Body of pancreas (tissue), 4 donors: Measurements from ENCODE around the gene FREM1. TPM values are rescaled to one million over a fixed set of nuclear protein-coding genes. Genes with fewer than 3 reads are reported as not detected.

Experiments
- ATAC-seq: fragments of 150-250 bp; one replicate; pipeline ENCODE4 v1.9.1; 2016
- DNase-seq, 4 donors: peaks; one replicate each; pipeline ENCODE4 v3.0.0-alpha.2; 2019
- H3K27ac ChIP-seq, 4 donors: fragments of 200-600 bp; sonication (generic); 1 replicate in 3 of 4; 2 replicates in 1 of 4; pipeline versions ENCODE4 v1.5.1 to v1.6.1; 2016 to 2019; ENCODE audit warnings: mild to moderate bottlenecking in 1 of 4, mixed read lengths in 1 of 4, moderate library complexity in 1 of 4
- H3K27me3 ChIP-seq, 2 donors: fragments of 200-600 bp; sonication (generic); one replicate each; pipeline ENCODE4 v1.6.0; 2016; ENCODE audit warnings: mild to moderate bottlenecking in 1 of 2
- H3K36me3 ChIP-seq, 2 donors: fragments of 200-600 bp; sonication (generic); replicated peaks in 1 of 2; 2 replicates each; pipeline ENCODE4 v1.5.1; 2016; ENCODE audit warnings: low read depth in 2 of 2; ENCODE audit not compliant: insufficient read depth in 1 of 2
- H3K4me1 ChIP-seq: fragments of 200-600 bp; sonication (generic); one replicate; pipeline ENCODE4 v1.6.0; 2016
- H3K4me3 ChIP-seq, 2 donors: fragments of 200-600 bp; sonication (generic); 1 replicate in 1 of 2; 2 replicates in 1 of 2; pipeline ENCODE4 v1.5.1; 2016 to 2019
- H3K9me3 ChIP-seq, 3 donors: fragments of 200-600 bp; sonication (generic); 1 replicate in 2 of 3; 2 replicates in 1 of 3; pipeline ENCODE4 v1.5.1; 2016
- CTCF ChIP-seq, 7 experiments: fragments of 450-650 bp in 4 of 7; fragments of 200-600 bp in 3 of 7; sonication (generic) in 3 of 7; IDR thresholded peaks; one replicate each; pipeline ENCODE4 v1.5.1; 2016 to 2019; ENCODE audit warnings: antibody characterized with exemption in 7 of 7
- POLR2A ChIP-seq, 3 donors: fragments of 450-650 bp; IDR thresholded peaks; one replicate each; pipeline ENCODE4 v1.6.1; 2016; ENCODE audit warnings: antibody characterized with exemption in 3 of 3, mild to moderate bottlenecking in 2 of 3
- WGBS, 2 donors: methylation state at CpG; one replicate each; pipeline ENCODE4 v1.1.5; 2017; 5-methylcytosine and 5-hydroxymethylcytosine counted together
- intact Hi-C: fragments of 100-400 bp; cut with DNase I; formaldehyde crosslinking; loops from one replicate; pipeline ENCODE4 v1.15.1; 2023
- total RNA-seq, 2 donors: library from RNA; depleted of rRNA; stranded (reverse); fragments of >200 nt; gene quantifications; one replicate each; pipeline ENCODE4 v1.1.0, GENCODE V29; 2016

Gene FREM1
- total RNA-seq, 2 donors from 2014 or later: 9.1 to 19.1 TPM

DNA sequence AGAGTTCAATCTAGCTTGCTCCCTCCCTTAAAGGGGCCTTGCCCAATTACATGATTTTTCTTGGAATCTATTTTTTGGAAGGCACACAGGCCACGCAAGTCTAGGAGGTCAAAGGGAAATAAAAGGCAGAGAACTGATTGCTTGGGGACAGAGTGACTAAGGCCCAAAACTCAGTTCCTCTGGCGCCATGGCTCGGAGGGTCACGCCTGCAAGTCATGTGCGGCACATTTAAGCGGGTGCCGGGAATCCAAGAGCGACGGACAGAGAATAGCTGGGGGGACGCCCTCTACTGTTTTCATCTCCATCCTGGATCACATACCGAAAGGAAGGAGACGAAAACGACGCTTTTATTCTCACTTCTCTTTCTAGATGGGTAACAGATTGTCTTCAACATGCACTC is 78.6 kb downstream of the FREM1 start:
- no peaks in the 10 kb centered on the region for H3K9me3 ChIP-seq
- no peak for TF ChIP-seq CTCF (IDR thresholded peaks at IDR 0.05)
- TF ChIP-seq POLR2A (IDR thresholded peaks at IDR 0.05): no peak
- H3K27me3 ChIP-seq: no peaks in the 10 kb centered on the region
- DNase-seq: no peak
- no peak for ATAC-seq
- H3K27ac ChIP-seq: no peak overlapping the region
- H3K4me1 ChIP-seq: no peaks in the 10 kb centered on the region
- intact Hi-C loops: no loop called here
- 92 to 97% methylated on average over 14 of the region's 14 CpGs for WGBS, 2 donors
- H3K4me3 ChIP-seq: no peak overlapping the region
- no peaks in the 10 kb centered on the region for H3K36me3 ChIP-seq

- TF ChIP-seq CTCF (IDR thresholded peaks at IDR 0.05): no peak
- TF ChIP-seq POLR2A (IDR thresholded peaks at IDR 0.05): no peak
- intact Hi-C loops: no loop called here
- Histone ChIP-seq H3K27ac (no peak overlapping the region), H3K4me3 (no peak overlapping the region), H3K27me3 (no peaks in the 10 kb centered on the region), H3K9me3 (no peaks in the 10 kb centered on the region), H3K4me1 (no peaks in the 10 kb centered on the region), H3K36me3 (no peaks in the 10 kb centered on the region)
- ATAC-seq (no peak), DNase-seq (no peak)
- 88 to 91% methylated on average over 6 of the region's 6 CpGs for WGBS, 2 donors
These were observed 79.2 kb downstream of the FREM1 start for GRCh38 chr9:14831074-14831473.

GRCh38 chr9:14830057-14830456 is 80.2 kb downstream of the FREM1 start:
- intact Hi-C loops: no loop called here
- WGBS, 2 donors: 85 to 89% methylated on average over 1 of the region's 1 CpG
- TF ChIP-seq CTCF (IDR thresholded peaks at IDR 0.05) (no peak), POLR2A (IDR thresholded peaks at IDR 0.05) (no peak)

GRCh38 chr9:14829204-14829603 is 81.0 kb downstream of the FREM1 start:
- Histone ChIP-seq H3K27me3 (no peaks in the 10 kb centered on the region), H3K4me1 (no peaks in the 10 kb centered on the region), H3K9me3 (no peaks in the 10 kb centered on the region), H3K4me3 (no peak overlapping the region), H3K27ac (no peak overlapping the region), H3K36me3 (no peaks in the 10 kb centered on the region)
- no peak for TF ChIP-seq CTCF (IDR thresholded peaks at IDR 0.05)
- DNase-seq (no peak), ATAC-seq (no peak)
- intact Hi-C loops: no loop called here

More at GRCh38 chr9:14830057-14830456, 80.2 kb downstream of the FREM1 start:
- DNase-seq (no peak), ATAC-seq (no peak)
- Histone ChIP-seq H3K27ac (no peak overlapping the region), H3K4me1 (no peaks in the 10 kb centered on the region), H3K36me3 (no peaks in the 10 kb centered on the region), H3K4me3 (no peak overlapping the region), H3K9me3 (no peaks in the 10 kb centered on the region), H3K27me3 (no peaks in the 10 kb centered on the region)

- intact Hi-C loops: no loop called here
- no peak for ATAC-seq
- no peaks in the 10 kb centered on the region for H3K4me1 ChIP-seq
- WGBS, 2 donors: 92 to 100% methylated on average over 3 of the region's 3 CpGs
- H3K27ac ChIP-seq: no peak overlapping the region
- H3K9me3 ChIP-seq: no peaks in the 10 kb centered on the region
- TF ChIP-seq CTCF (IDR thresholded peaks at IDR 0.05) (no peak), POLR2A (IDR thresholded peaks at IDR 0.05) (no peak)
- no peak for DNase-seq
- no peak overlapping the region for H3K4me3 ChIP-seq
- no peaks in the 10 kb centered on the region for H3K36me3 ChIP-seq
- H3K27me3 ChIP-seq: no peaks in the 10 kb centered on the region
These were observed 82.4 kb downstream of the FREM1 start for GRCh38 chr9:14827805-14828204.
